Heart left ventricle (tissue), 16 donors: Measurements from ENCODE around the gene ADTRP. TPM values are rescaled to one million over a fixed set of nuclear protein-coding genes. Genes with fewer than 3 reads are reported as not detected.

Experiments
- ATAC-seq, 4 donors: fragments of 200-7000 bp; cut with Tn5 transposase; one replicate each; pipeline ENCODE4 v1.9.1; 2020 to 2022; ENCODE audit warnings: moderate library complexity in 4 of 4, mild to moderate bottlenecking in 3 of 4, moderate number of reproducible peaks in 1 of 4
- DNase-seq, 5 donors: peaks; one replicate each; pipeline ENCODE4 v3.0.0-alpha.2; 2020
- H3K27ac ChIP-seq, 12 donors: fragments of 200-600 bp; sonication (generic) in 4 of 12; one replicate each; pipeline versions ENCODE4 v1.5.0 to v1.8.0; 2016 to 2022; ENCODE audit warnings: mild to moderate bottlenecking in 2 of 12
- H3K27me3 ChIP-seq, 9 donors: fragments of 200-600 bp; sonication (generic) in 2 of 9; one replicate each; pipeline versions ENCODE4 v1.5.1 to v1.8.0; 2016 to 2022; ENCODE audit warnings: mild to moderate bottlenecking in 3 of 9
- H3K36me3 ChIP-seq, 9 donors: fragments of 200-600 bp; sonication (generic) in 2 of 9; one replicate each; pipeline versions ENCODE4 v1.5.0 to v1.8.0; 2018 to 2022; ENCODE audit warnings: mild to moderate bottlenecking in 2 of 9
- H3K4me1 ChIP-seq, 12 donors: fragments of 200-600 bp; sonication (generic) in 4 of 12; one replicate each; pipeline versions ENCODE4 v1.5.0 to v1.8.0; 2016 to 2022; ENCODE audit warnings: mild to moderate bottlenecking in 3 of 12
- H3K4me3 ChIP-seq, 12 donors: fragments of 200-600 bp; sonication (generic) in 4 of 12; one replicate each; pipeline versions ENCODE4 v1.5.0 to v1.8.0; 2017 to 2022; ENCODE audit warnings: mild to moderate bottlenecking in 9 of 12, moderate library complexity in 4 of 12
- H3K9me3 ChIP-seq, 12 donors: fragments of 200-600 bp; sonication (generic) in 4 of 12; one replicate each; pipeline versions ENCODE4 v1.5.0 to v1.8.0; 2016 to 2022; ENCODE audit warnings: mild to moderate bottlenecking in 1 of 12
- CTCF ChIP-seq, 12 donors: fragments of 200-600 bp; sonication (generic) in 4 of 12; IDR thresholded peaks; one replicate each; pipeline versions ENCODE4 v1.5.0 to v1.8.0; 2018 to 2022; ENCODE audit warnings: antibody characterized with exemption in 12 of 12, mild to moderate bottlenecking in 5 of 12
- POLR2A ChIP-seq, 2 donors: fragments of 450-650 bp; IDR thresholded peaks; one replicate each; pipeline ENCODE4 v1.6.1; 2017; ENCODE audit warnings: antibody characterized with exemption in 2 of 2, mild to moderate bottlenecking in 2 of 2, moderate library complexity in 2 of 2
- WGBS, 4 donors: extraction: QIAGEN DNeasy Blood & Tissue Kit in 2 of 4; methylation state at CpG; one replicate each; pipeline versions ENCODE4 v1.1.5 to v1.1.7; 2013 to 2018; 5-methylcytosine and 5-hydroxymethylcytosine counted together
- intact Hi-C, 10 donors: fragments of 100-400 bp; cut with DNase I; formaldehyde crosslinking; loops; one replicate each; pipeline versions ENCODE4 v1.11.1 to v1.14.2; 2022
- polyA plus RNA-seq, 2 donors: library from polyadenylated mRNA; stranded (reverse); fragments of 200-250 nt; gene quantifications; one replicate each; pipeline ENCODE4 v1.2.3, GENCODE V29; 2013
- total RNA-seq, 9 donors: library from RNA; depleted of rRNA in 2 of 9; stranded (reverse); fragments of >200 nt in 2 of 9; fragmentation: NEBNext Ultra II Directional in 3 of 9; extraction: Animal tissue kit (Norgen Biotek cat#: 25700) in 3 of 9; gene quantifications; one replicate each; pipeline versions ENCODE4 v1.1.0 to v1.2.4, GENCODE V29; 2016 to 2023
- donor health status: ischemic (EF 13 %, LVEDD 7.1; RV severe dilation, severe dysfunction).
- donor health status: healthy with polysubstance abuse.
- donor health status: DM: no; HTN: yes; CAD: no.
- donor health status: DM: no; HTN: no; CAD: no.
- donor health status: ischemic (EF 25% LVEDD 6.9; RV normal size, moderate dysfunction).
- donor health status: ischemic (EF 25% LVEDD 5.7; RV mildly dilated, moderate dysfunction).
- donor health status: healthy.
- donor health status: DM: yes; HTN: yes; CAD: no.
- donor health status: ischemic (EF 35%, LVEDD 5.7; RV mildly dilated, moderate dysfunction).
- donor health status: nonischemic (EF 11% LVEDD 7.7; RV severe dilation, severe dysfunction).
- donor health status: DM: yes; HTN: yes; CAD: no.
- donor health status: PGD.
- donor health status: ischemic (EF 29% LVEDD 5.4; RV normal size, mild dysfunction).
- donor health status: nonischemic (EF 23%, LVEDD 6.1; RV moderate dilation, normal function).

Gene ADTRP
- total and polyA plus RNA-seq, 11 donors = 0.26 to 0.85 (median 0.45) TPM; not detected in 7

- no peak for TF ChIP-seq POLR2A (IDR thresholded peaks at IDR 0.05)
- no peak for TF ChIP-seq CTCF (IDR thresholded peaks at IDR 0.05)
- no peaks in the 10 kb centered on the region for H3K36me3 ChIP-seq
- no peaks in the 10 kb centered on the region for H3K27me3 ChIP-seq
- no peak overlapping the region for H3K4me3 ChIP-seq
- WGBS, 4 donors = 84 to 97% (median 94%) methylated on average over 8 of the region's 8 CpGs
- DNase-seq = no peak
- H3K27ac ChIP-seq = no peak overlapping the region
- H3K9me3 ChIP-seq = no peaks in the 10 kb centered on the region
- intact Hi-C loops = no loop called here
- H3K4me1 ChIP-seq = peaks cover 3 to 23% (median 15%) of the 10 kb centered on the region in 12 donors
- ATAC-seq = no peak
Measured at GRCh38 chr6:11808054-11808453, 29.5 kb upstream of the ADTRP start.

GRCh38 chr6:11806561-11807317 lies 28.1 kb upstream of the ADTRP start:
- intact Hi-C loops = no loop called here
- Histone ChIP-seq H3K4me3 (no peak overlapping the region), H3K9me3 (no peaks in the 10 kb centered on the region), H3K27me3 (no peaks in the 10 kb centered on the region), H3K36me3 (no peaks in the 10 kb centered on the region), H3K4me1 (peaks cover 3 to 23% (median 15%) of the 10 kb centered on the region in 12 donors), H3K27ac (no peak overlapping the region)
- no peak for ATAC-seq
- no peak for DNase-seq
- 80 to 87% (median 86%) methylated on average over 15 of the region's 15 CpGs for WGBS, 4 donors
- TF ChIP-seq POLR2A (IDR thresholded peaks at IDR 0.05) (no peak), CTCF (IDR thresholded peaks at IDR 0.05) (no peak)

- DNase-seq (no peak), ATAC-seq (no peak)
- intact Hi-C loops = no loop called here
- Histone ChIP-seq H3K9me3 (no peaks in the 10 kb centered on the region), H3K4me1 (peaks cover 3 to 13% (median 11%) of the 10 kb centered on the region in 12 donors), H3K27ac (no peak overlapping the region), H3K27me3 (no peaks in the 10 kb centered on the region), H3K4me3 (no peak overlapping the region), H3K36me3 (no peaks in the 10 kb centered on the region)
- 83 to 90% (median 87%) methylated on average over 13 of the region's 13 CpGs for WGBS, 4 donors
- TF ChIP-seq POLR2A (IDR thresholded peaks at IDR 0.05) = no peak
- TF ChIP-seq CTCF (IDR thresholded peaks at IDR 0.05) = no peak
Measured at GRCh38 chr6:11805259-11806053, 26.9 kb upstream of the ADTRP start.

GRCh38 chr6:11804701-11805100 lies 26.1 kb upstream of the ADTRP start:
- H3K36me3 ChIP-seq = no peaks in the 10 kb centered on the region
- H3K9me3 ChIP-seq = no peaks in the 10 kb centered on the region
- no peak for DNase-seq
- no peak for ATAC-seq
- H3K27ac ChIP-seq = no peak overlapping the region
- no peak overlapping the region for H3K4me3 ChIP-seq
- H3K27me3 ChIP-seq = no peaks in the 10 kb centered on the region
- WGBS, 4 donors = 62 to 73% (median 67%) methylated on average over 3 of the region's 3 CpGs
- peaks cover 0 to 5% (median 4%) of the 10 kb centered on the region in 12 donors for H3K4me1 ChIP-seq
- intact Hi-C loops = no loop called here
- TF ChIP-seq POLR2A (IDR thresholded peaks at IDR 0.05) = no peak
- TF ChIP-seq CTCF (IDR thresholded peaks at IDR 0.05) = no peak
